Adipose tissue (tissue), 3 donors: ENCODE measurements around the gene LGR4. TPM values are rescaled to one million over a fixed set of nuclear protein-coding genes. Genes with fewer than 3 reads are reported as not detected.
"Not testable (repeated sequence)": the region's sequence is repeated elsewhere in the genome, so short reads cannot be mapped to it uniquely, and the experiment has no call there.

Source experiments
- H3K27ac ChIP-seq: one replicate; pipeline ENCODE4 v1.5.1; 2013; ENCODE audit warnings: low read depth, low read length
- WGBS, 3 donors: extraction: QIAGEN DNeasy Blood & Tissue Kit; methylation state at CpG; one replicate each; pipeline ENCODE4 v1.1.7; 2013; 5-methylcytosine and 5-hydroxymethylcytosine counted together
- polyA plus RNA-seq, 3 donors: library from polyadenylated mRNA; stranded (reverse); fragments of 200-250 nt; gene quantifications; one replicate each; pipeline ENCODE4 v1.2.3, GENCODE V29; 2013
- donor health status: healthy with polysubstance abuse.
- donor health status: Bipolar disorder and iron deficiency.
- donor health status: healthy.

Gene LGR4, protein sequence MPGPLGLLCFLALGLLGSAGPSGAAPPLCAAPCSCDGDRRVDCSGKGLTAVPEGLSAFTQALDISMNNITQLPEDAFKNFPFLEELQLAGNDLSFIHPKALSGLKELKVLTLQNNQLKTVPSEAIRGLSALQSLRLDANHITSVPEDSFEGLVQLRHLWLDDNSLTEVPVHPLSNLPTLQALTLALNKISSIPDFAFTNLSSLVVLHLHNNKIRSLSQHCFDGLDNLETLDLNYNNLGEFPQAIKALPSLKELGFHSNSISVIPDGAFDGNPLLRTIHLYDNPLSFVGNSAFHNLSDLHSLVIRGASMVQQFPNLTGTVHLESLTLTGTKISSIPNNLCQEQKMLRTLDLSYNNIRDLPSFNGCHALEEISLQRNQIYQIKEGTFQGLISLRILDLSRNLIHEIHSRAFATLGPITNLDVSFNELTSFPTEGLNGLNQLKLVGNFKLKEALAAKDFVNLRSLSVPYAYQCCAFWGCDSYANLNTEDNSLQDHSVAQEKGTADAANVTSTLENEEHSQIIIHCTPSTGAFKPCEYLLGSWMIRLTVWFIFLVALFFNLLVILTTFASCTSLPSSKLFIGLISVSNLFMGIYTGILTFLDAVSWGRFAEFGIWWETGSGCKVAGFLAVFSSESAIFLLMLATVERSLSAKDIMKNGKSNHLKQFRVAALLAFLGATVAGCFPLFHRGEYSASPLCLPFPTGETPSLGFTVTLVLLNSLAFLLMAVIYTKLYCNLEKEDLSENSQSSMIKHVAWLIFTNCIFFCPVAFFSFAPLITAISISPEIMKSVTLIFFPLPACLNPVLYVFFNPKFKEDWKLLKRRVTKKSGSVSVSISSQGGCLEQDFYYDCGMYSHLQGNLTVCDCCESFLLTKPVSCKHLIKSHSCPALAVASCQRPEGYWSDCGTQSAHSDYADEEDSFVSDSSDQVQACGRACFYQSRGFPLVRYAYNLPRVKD
- polyA plus RNA-seq: 10 to 100 TPM in 2 of 3 donors, 1 to 10 TPM in 1; 3.0 to 26.1 (median 19.2) TPM

GRCh38 chr11:27472398-27473016 is at the start of gene LGR4:
Gene LGR4, minus strand, starts transcription at chr11:27472790. Its CDS starts 488 bp downstream, at chr11:27472302.
- WGBS, 3 donors: 0 to 1% (median 0%) methylated on average over 24 to 57 of the region's 57 CpGs
- peak within 1 kb of the TSS; percentile 9 for H3K27ac ChIP-seq

- no peak overlapping the region for H3K27ac ChIP-seq
- 83 to 92% (median 84%) methylated on average over 3 of the region's 3 CpGs for WGBS, 3 donors
Observed at GRCh38 chr11:27520226-27520625, 47.6 kb upstream of the LGR4 start.

- 76 to 87% (median 78%) methylated on average over 2 of the region's 2 CpGs for WGBS, 3 donors
- H3K27ac ChIP-seq: no peak overlapping the region
Observed at GRCh38 chr11:27518518-27518917, 45.9 kb upstream of the LGR4 start.

DNA sequence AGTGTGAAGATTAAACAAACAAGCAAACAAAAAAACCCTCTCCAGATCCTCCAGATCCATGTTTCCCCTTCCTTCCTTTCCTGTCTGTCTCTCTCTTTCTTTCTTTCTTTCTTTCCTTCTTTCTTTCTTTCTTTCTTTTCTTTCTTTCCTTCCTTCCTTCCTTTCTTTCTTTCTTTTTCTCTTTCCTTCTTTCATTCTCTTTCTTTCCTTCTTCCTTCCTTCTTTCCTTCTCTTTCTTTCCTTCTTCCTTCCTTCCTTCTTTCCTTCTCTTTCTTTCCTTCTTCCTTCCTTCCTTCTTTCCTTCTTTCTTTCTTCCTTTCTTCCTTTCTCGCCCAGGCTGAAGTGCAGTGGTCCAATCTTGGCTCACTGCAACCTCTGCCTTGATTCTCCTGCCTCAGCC is 44.9 kb upstream of the LGR4 start:
- WGBS, 3 donors: 86 to 95% (median 89%) methylated on average over 1 of the region's 1 CpG
- not testable (repeated sequence) for H3K27ac ChIP-seq

DNA sequence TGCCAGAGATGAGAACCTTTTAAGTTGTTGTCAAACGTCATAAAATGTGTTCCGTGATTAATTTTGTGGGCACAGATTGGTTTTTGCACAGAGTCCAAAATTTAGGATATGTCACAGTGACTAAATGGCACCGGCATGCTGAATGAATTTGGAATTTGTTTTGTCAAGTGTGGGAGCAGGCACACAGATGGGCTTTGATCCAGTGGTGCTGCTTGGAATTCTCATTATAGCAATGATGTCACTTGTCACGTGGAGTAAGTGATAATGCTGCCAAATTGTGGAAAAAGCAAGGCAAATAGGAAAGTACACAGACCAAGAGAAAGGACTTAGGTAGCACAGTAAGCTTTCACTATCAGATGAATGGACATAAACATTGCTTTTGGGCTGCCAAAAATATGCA is 42.0 kb upstream of the LGR4 start:
- H3K27ac ChIP-seq: no peak overlapping the region
- 67 to 72% (median 67%) methylated on average over 4 of the region's 4 CpGs for WGBS, 3 donors

DNA sequence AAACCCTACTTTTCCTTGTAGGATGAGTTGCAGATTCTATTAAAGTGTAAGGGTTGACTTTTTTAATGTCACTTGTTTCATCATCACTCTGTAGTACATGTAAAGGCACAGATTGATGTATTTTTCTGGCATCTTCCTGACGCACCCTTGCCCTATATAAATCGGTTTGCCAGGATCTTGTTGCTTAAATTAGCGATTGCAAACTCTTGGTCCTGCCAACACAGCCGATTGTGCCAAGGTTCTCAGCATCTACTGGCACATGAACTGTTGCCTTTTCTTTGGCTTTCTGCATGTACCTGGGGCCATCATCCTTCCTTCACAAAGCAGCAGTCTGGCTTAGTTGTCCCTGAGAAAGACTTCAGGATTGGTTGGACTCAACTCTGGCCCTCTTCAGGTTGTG is 41.5 kb upstream of the LGR4 start:
- H3K27ac ChIP-seq: no peak overlapping the region
- WGBS, 3 donors: 75 to 82% (median 79%) methylated on average over 4 of the region's 4 CpGs

- no peak overlapping the region for H3K27ac ChIP-seq
- 59 to 86% (median 68%) methylated on average over 2 of the region's 2 CpGs for WGBS, 3 donors
Observed at GRCh38 chr11:27513389-27513788, 40.8 kb upstream of the LGR4 start.

DNA sequence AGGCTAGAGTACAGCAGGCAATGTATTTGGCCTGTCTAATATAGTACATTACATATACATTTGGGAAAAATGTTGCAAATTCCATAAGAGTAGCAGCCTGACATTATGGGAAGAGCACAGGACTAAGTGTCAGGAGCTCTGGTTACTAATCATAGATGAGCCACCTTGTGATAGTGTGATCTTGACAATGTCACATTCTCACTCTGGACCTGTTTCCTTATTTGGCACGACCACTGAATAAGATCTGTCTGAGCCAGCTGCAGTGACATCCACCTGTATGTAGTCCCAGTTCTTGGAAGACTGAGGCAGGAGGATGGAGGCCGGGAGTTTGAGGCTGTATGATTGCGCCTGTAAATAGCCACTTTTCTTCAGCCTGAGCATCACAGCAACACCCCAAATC is 39.6 kb upstream of the LGR4 start:
- WGBS, 3 donors: 91 to 92% (median 92%) methylated on average over 3 of the region's 3 CpGs
- H3K27ac ChIP-seq: no peak overlapping the region

GRCh38 chr11:27509908-27510307 is 37.3 kb upstream of the LGR4 start:
- 73 to 94% (median 78%) methylated on average over 4 of the region's 4 CpGs for WGBS, 3 donors
- H3K27ac ChIP-seq: no peak overlapping the region

DNA sequence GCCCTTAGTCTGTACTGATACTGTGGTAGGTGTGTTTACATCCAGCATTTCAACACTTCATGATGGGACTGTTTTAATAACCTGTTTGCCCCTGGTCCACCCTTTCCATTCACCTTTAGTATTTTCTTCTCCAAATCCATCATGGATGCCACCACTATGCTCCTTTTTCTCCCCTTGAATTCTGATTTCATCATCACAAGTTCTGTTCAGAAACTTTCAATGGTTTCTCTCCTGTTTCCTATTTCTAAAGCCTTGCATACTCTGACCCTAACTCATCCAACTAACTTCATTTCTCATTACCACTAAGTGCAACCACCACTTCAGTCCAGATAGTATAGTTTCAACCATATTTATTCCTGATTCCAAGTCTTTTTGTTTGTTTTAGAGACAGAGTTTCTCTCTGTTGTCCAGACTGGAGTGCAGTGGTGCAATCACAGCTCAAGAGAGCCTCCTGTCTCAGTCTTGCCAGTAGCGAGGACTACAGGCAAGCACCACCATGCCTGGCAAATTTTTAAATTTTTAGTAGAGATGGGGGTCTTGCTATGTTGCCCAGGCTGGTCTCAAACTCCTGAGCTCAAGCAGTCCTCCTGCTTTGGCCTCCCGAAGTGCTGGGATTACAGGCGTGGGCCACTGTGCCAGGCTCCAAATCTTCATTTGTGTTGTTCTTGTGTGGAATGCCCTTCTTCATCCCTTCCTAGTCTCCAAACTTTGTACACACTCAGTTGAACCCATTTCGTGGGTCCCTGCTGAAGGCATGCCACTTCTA is 35.1 kb upstream of the LGR4 start:
- WGBS, 3 donors: 96 to 98% (median 96%) methylated on average over 4 of the region's 4 CpGs
- H3K27ac ChIP-seq: no peak overlapping the region

DNA sequence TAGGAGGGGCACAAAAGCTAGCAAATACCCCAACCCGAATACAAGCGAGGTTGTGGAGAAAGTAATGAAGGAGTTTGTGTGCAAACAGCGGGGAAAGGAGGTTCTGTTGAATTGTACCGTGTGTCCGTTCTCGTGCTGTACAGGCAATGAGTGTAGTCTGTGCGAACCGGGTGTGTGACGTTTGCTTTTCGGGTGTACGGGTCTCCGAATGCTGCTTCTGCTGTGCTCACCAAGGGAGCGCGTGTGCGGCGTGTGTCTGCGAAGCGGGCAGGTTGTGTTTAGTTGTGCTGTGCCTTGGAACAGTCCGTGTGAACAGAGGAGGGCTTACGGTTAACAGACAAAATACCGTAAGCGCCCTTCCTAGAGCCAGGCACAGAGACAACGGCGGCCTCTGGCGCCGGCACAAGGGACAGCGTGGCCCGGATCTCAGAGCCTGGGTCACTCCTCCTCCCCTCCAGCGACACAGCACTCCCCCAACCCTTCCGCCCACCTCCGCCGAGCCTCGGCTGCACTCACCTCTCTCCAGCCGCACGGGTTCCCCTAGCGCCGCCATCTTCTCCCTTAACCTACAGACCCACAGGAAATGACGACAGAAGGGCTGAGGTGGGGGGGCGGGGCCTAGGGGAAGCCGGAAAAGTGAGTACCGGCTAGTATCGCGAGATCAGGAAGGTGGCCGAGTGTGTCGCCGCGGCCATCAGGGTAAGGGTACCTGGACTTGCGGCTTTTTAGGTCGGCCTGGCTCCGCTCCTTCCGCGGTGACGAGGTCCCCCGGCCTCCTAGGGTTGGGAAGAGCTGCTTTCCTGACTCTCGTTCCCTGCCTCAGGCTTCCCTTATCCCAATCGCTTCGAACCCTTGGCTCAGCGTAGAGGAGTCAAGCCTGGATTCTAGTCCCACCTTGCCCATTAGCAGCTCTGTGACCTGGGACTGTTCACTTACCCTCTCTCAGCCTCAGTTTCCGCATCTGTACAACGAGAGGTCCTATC is 33.9 kb upstream of the LGR4 start, which contains the start of gene LIN7C:
TSS of gene LIN7C (minus strand) at position 570 of the 983 bp plus-strand sequence. CDS start at position 553, 17 bp downstream.
- 0 to 1% (median 0%) methylated on average over 59 to 60 of the region's 60 CpGs for WGBS, 3 donors
- peak within 1 kb of the TSS; percentile 48 for H3K27ac ChIP-seq

DNA sequence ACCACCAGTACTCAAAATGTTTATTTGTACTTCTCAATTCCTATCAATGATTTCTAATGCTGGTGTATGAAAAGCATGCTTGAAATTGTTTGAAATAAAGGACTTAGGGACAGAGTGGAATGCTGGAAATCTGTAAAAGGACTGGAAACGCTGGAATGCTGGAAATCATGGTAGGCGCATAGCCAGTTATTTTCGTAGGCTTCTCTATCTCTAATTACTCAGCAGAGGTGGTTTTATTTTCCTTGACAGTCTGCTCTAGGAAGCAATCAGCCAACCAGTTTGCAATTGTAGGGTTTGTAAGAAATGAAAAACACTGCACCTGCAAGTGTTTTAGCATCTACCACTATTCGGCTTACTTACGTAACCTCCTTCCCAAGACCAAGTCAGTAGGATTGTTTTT is 33.2 kb upstream of the LGR4 start:
- no peak overlapping the region for H3K27ac ChIP-seq
- WGBS, 3 donors: 4 to 10% (median 8%) methylated on average over 5 of the region's 5 CpGs

DNA sequence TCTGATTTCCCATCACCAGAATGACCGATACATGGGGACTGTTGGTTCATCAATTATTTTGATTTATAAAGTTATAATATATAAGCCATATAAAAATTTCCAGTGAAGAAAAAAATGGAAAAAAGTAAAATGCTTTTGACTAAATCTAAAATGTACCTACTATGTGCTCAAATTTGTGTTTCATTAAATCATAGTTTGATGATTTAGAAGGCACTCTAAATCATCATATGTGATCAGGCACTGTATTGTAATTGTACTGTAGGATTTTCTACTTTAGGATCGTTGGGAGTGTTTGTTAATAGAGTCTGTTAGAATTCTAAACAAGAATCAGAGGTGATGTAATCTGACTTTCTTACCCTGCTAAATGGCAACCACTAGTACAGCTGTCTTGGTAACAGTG is 31.6 kb upstream of the LGR4 start:
- no peak overlapping the region for H3K27ac ChIP-seq
- WGBS, 3 donors: 72 to 81% (median 80%) methylated on average over 2 of the region's 2 CpGs

DNA sequence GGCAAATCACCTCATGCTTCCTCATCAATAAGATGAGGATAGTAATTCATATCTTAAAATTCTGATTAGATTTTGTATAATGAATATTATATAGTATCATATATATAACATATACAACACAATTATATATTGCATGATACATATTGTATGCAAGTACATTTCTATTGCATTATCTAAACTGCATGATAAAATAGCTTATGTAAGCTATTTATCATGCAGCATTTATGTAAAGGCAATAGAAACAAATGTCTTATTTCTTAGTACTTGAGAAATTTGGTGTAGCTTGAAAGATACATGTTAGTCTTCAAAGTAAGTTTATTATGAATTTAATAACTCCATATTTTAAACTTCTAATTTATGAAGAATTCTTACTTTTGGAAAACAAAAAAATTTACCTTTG is 28.5 kb upstream of the LGR4 start:
- H3K27ac ChIP-seq: no peak overlapping the region

- 93 to 95% (median 94%) methylated on average over 1 of the region's 1 CpG for WGBS, 3 donors
- H3K27ac ChIP-seq: no peak overlapping the region
Observed at GRCh38 chr11:27497911-27498310, 25.3 kb upstream of the LGR4 start.

DNA sequence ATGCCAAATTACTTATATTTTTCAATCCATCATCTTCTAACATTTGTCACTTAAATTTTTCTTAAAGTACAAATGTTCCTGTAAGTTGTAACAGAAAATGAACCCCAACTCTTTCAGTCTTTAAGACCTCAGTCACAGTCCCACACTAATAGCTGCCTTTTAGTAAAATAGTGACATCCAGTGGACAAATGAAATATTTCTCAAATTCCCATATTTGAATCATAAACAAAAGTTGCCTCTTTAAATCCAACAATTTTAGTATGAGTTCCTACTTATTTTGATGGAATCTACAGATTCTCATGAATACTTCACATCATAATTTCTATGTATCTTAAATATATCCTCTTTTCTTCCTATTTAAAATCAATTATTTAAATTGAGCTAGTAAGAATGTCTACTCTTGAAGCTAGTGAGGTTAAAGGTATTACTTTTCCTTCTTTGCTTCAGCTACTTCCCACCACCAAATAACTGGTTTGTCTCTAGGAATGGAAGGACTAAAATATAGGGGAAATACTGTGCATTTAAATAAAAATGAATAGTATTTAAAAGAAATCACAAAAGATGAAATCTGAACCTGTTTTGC is 24.8 kb upstream of the LGR4 start:
- H3K27ac ChIP-seq: no peak overlapping the region

- H3K27ac ChIP-seq: no peak overlapping the region
- WGBS, 3 donors: 21 to 39% (median 31%) methylated on average over 1 of the region's 1 CpG
Observed at GRCh38 chr11:27496461-27496860, 23.9 kb upstream of the LGR4 start.
